Omental fat pad (tissue), 4 donors: ENCODE measurements around the gene OPCML. TPM values are rescaled to one million over a fixed set of nuclear protein-coding genes. Genes with fewer than 3 reads are reported as not detected.

Experiments
- ATAC-seq: fragments of 150-250 bp; one replicate; pipeline ENCODE4 v1.9.1; 2016; ENCODE audit warnings: mild to moderate bottlenecking, moderate library complexity; ENCODE audit not compliant: low FRiP score
- DNase-seq: peaks from one replicate; pipeline ENCODE4 v3.0.0-alpha.2; 2019; ENCODE audit warnings: low spot score
- total RNA-seq, 4 donors: library from RNA; depleted of rRNA; stranded (reverse); fragments of >200 nt; gene quantifications; one replicate each; pipeline ENCODE4 v1.1.0, GENCODE V29; 2016
- TF ChIP-seq, protein P1 (sequence below), 3 donors: fragments of 450-650 bp; IDR thresholded peaks; one replicate each; pipeline ENCODE4 v1.5.1; 2016 to 2017; ENCODE audit warnings: antibody characterized with exemption in 3 of 3, mild to moderate bottlenecking in 3 of 3, moderate library complexity in 2 of 3

Gene OPCML
- total RNA-seq, 4 donors from 2014 or later: 0.32 TPM; not detected in 3

DNA sequence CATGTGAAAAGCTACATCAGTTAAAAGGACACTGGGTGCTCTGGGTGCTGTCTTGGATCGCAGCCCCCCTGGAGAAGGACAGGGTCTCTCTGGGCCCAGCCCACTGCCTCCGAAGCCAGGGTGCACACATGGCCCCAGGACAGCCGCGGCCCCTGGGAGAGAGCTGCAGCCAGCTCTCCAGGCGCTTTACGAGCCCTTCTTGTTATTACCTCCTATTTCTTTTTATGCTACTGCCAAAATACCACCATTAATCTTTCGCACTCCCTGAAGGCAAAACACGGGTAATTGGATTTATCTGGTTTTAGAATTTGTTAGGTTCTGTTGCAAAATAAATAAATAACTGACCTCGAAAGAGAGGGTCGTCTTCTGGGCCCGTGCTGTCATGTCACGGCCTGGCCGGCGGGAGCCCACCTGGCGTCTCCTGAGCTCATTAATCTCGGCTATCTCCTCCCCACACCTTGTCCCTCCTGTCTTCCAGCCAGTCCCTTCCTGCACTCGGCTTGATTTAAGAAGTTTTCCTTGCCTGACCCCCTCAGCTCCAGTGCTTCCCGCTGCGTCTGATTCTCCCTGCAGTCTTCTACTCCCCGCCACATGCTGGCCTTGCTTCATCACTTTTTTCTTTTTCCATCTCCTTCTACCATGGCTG lies 611.7 kb downstream of the OPCML start:
- DNase-seq: no peak
- ATAC-seq: no peak
- TF ChIP-seq, protein P1, sequence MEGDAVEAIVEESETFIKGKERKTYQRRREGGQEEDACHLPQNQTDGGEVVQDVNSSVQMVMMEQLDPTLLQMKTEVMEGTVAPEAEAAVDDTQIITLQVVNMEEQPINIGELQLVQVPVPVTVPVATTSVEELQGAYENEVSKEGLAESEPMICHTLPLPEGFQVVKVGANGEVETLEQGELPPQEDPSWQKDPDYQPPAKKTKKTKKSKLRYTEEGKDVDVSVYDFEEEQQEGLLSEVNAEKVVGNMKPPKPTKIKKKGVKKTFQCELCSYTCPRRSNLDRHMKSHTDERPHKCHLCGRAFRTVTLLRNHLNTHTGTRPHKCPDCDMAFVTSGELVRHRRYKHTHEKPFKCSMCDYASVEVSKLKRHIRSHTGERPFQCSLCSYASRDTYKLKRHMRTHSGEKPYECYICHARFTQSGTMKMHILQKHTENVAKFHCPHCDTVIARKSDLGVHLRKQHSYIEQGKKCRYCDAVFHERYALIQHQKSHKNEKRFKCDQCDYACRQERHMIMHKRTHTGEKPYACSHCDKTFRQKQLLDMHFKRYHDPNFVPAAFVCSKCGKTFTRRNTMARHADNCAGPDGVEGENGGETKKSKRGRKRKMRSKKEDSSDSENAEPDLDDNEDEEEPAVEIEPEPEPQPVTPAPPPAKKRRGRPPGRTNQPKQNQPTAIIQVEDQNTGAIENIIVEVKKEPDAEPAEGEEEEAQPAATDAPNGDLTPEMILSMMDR (IDR thresholded peaks at IDR 0.05): no peak

DNA sequence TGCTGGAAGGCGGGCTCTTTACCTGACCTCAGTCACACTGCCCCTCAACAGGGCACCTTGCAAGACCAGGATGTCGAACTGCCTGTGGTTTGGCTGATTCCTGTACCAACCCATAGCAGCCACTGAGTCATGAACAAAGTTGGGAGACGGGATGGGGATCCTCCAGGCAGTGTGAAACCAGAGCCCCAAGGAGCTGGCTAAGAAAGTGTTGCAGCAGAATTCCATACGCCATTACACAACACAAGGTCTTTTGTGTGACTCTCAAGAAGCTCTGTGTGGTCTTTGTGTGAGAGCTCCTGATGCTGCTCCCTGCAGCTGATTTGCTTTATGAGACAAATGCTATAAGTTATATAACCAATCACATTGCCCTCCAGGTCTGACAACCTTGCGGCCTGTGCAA lies 617.7 kb downstream of the OPCML start:
- DNase-seq (no peak), ATAC-seq (no peak)
- TF ChIP-seq, protein P1 (IDR thresholded peaks at IDR 0.05): no peak

DNA sequence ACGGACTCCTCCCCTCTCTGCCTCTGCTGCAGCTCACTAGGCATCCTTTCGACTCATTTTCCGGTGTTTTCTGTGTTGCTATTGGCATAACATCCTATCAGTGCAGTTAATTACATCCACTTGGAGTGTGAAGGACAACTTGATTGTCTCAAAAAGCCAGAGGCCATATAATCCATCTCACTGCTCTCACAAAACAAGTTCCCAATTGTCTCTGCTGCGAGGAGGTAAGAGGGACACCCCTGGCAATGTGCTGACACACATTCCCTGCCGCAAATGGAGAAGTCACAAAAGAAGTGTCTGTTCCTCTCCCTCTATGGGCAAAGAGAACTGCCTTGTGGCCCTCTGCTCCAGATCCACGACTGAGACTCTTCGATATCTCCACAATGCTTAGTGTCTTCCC lies 618.4 kb downstream of the OPCML start:
- TF ChIP-seq, protein P1 (IDR thresholded peaks at IDR 0.05): no peak
- DNase-seq (no peak), ATAC-seq (no peak)

DNA sequence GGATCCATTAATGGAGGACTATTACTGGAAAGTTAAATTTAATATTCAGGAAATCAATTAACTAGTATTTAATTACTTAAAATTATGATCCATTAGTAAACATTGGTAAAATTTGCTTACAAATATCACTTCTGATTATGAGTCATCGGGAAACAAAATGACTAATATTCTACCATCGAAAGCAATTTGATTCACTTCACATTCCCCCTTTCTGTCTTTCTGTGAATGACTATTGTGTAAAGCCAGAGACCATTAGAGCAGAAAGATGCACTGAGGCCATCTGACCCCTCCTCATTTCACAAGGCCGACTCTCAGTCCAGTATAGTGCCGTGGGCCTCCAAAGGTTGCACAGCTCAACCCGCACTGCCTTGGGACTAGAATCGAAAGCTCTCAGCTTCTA lies 619.0 kb downstream of the OPCML start:
- ATAC-seq: no peak
- TF ChIP-seq, protein P1 (IDR thresholded peaks at IDR 0.05): no peak
- no peak for DNase-seq

DNA sequence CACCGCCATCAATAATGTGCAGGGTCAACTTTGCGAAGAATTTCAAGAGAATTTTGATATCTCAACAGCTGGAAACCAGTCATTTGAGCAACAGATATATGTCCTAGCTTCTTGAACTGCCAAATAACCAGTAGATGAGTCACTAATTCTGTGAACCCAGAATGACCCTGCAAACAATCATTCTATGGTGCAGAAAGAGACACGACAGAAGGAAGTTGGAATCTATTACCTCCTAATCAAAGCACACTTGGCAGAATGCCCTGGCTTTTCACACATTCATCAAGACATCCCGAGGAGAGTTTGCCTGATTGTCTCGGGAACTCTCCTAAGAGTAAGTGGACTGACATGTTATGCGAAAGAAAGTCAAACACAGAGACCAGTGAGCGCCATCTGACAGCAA lies 621.1 kb downstream of the OPCML start:
- DNase-seq (no peak), ATAC-seq (no peak)
- TF ChIP-seq, protein P1 (IDR thresholded peaks at IDR 0.05): no peak

DNA sequence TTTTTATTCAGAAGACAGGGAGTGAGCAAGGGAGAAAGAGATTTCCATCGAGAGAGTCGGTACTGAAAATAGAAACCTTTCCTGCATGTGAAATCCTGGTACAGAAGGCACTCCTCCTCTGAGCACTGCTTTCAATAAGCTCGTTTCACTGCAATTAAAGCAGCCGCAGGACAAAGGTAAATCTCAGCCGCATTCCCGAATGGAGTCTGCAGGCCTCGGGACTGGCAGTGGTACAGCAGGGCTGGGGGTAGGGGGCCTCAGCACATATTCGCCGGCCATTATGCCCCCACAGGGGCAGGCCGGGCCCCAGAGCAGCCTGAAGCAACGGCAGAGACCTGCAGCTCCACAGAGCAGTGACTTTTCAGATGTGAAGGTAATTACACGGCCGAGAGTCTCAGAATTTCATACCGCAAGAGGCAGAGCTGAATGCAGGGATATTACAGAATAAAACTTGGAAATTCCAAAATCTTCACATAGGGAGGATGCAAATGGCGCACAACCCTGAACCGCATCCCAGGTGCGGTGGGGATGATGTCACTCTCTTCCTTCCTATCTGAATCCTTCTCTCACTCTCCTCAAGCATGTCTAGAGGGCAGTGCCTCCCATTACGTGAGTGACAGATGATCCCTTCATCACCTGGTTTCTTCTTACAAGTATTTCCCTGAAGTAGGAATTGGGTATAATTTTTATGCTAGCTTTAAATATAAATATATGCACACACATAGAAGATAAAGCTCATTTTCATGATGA lies 622.1 kb downstream of the OPCML start:
- DNase-seq (no peak), ATAC-seq (no peak)
- TF ChIP-seq, protein P1 (IDR thresholded peaks at IDR 0.05): no peak
